Thyroid gland (tissue), 4 donors: ENCODE results near the gene ALDH1A2.

Source experiments
- POLR2A ChIP-seq, 2 donors: fragments of 450-650 bp; IDR thresholded peaks; one replicate each; pipeline ENCODE4 v1.6.1; 2017; ENCODE audit warnings: antibody characterized with exemption in 2 of 2, mild to moderate bottlenecking in 2 of 2, moderate library complexity in 1 of 2
- TF ChIP-seq, protein P1 (sequence below), 6 experiments: fragments of 200-600 bp in 3 of 6; fragments of 450-650 bp in 3 of 6; sonication (generic) in 3 of 6; IDR thresholded peaks; one replicate each; pipeline ENCODE4 v1.5.1; 2016 to 2019; ENCODE audit warnings: antibody characterized with exemption in 6 of 6, mild to moderate bottlenecking in 2 of 6, inconsistent platforms in 1 of 6, moderate library complexity in 1 of 6

DNA sequence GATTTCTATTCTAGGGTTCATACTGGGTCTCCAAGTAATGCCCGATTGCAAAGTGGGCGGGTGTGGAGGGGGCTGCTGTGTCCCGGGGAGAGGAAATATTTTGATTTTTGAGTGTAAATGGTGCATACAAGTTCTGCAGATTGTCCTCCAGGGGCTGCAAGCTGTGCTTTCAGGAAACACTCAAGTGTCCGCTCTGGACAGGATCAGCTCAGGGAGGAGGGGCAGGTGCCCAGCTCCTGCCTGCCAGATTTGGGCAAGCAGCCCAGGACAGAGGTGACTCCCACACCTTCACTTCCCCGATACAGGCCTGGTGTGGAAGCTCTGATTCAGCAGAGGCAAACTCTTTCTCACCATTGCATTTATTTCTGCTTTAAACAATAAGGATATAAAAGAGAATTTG lies 142.7 kb downstream of the ALDH1A2 start:
- TF ChIP-seq, protein P1, sequence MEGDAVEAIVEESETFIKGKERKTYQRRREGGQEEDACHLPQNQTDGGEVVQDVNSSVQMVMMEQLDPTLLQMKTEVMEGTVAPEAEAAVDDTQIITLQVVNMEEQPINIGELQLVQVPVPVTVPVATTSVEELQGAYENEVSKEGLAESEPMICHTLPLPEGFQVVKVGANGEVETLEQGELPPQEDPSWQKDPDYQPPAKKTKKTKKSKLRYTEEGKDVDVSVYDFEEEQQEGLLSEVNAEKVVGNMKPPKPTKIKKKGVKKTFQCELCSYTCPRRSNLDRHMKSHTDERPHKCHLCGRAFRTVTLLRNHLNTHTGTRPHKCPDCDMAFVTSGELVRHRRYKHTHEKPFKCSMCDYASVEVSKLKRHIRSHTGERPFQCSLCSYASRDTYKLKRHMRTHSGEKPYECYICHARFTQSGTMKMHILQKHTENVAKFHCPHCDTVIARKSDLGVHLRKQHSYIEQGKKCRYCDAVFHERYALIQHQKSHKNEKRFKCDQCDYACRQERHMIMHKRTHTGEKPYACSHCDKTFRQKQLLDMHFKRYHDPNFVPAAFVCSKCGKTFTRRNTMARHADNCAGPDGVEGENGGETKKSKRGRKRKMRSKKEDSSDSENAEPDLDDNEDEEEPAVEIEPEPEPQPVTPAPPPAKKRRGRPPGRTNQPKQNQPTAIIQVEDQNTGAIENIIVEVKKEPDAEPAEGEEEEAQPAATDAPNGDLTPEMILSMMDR (IDR thresholded peaks at IDR 0.05), result peak in 5 of 6 experiments; percentile 15 to 55 (median 48)
- no peak for TF ChIP-seq POLR2A (IDR thresholded peaks at IDR 0.05)
